Thyroid gland (tissue), 4 donors: ENCODE data around the gene GHRHR.

Experiments used
- POLR2A ChIP-seq, 2 donors: fragments of 450-650 bp; IDR thresholded peaks; one replicate each; pipeline ENCODE4 v1.6.1; 2017; ENCODE audit warnings: antibody characterized with exemption in 2 of 2, mild to moderate bottlenecking in 2 of 2, moderate library complexity in 1 of 2
- TF ChIP-seq, protein P1 (sequence below), 6 experiments: fragments of 200-600 bp in 3 of 6; fragments of 450-650 bp in 3 of 6; sonication (generic) in 3 of 6; IDR thresholded peaks; one replicate each; pipeline ENCODE4 v1.5.1; 2016 to 2019; ENCODE audit warnings: antibody characterized with exemption in 6 of 6, mild to moderate bottlenecking in 2 of 6, inconsistent platforms in 1 of 6, moderate library complexity in 1 of 6

DNA sequence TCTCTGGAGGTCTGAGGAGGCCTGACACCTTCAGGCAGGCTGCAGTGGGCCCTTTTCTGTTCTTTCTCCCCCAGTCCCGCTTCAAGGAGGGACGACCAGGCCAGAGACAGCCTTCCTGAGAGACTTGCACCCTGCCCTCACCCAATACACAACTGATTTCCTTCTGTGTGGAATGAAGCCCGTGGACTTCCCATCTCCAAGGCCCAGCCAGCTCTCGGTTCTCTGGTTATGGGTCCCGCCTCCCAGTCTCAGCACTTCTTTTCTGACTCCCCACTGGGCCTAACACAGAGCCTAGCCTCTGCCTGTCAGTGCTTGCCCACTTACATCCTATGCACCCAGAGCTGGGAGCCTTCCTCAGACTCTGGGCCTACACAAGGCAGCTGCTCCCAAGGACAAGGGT, 64.3 kb downstream of the GHRHR start:
- TF ChIP-seq, protein P1, sequence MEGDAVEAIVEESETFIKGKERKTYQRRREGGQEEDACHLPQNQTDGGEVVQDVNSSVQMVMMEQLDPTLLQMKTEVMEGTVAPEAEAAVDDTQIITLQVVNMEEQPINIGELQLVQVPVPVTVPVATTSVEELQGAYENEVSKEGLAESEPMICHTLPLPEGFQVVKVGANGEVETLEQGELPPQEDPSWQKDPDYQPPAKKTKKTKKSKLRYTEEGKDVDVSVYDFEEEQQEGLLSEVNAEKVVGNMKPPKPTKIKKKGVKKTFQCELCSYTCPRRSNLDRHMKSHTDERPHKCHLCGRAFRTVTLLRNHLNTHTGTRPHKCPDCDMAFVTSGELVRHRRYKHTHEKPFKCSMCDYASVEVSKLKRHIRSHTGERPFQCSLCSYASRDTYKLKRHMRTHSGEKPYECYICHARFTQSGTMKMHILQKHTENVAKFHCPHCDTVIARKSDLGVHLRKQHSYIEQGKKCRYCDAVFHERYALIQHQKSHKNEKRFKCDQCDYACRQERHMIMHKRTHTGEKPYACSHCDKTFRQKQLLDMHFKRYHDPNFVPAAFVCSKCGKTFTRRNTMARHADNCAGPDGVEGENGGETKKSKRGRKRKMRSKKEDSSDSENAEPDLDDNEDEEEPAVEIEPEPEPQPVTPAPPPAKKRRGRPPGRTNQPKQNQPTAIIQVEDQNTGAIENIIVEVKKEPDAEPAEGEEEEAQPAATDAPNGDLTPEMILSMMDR (IDR thresholded peaks at IDR 0.05): no peak
- TF ChIP-seq POLR2A (IDR thresholded peaks at IDR 0.05): no peak
